Retina (tissue), 1 donor: ENCODE measurements around the gene CLN6.

Experiments
- DNase-seq: peaks from one replicate; pipeline ENCODE4 v3.0.0-alpha.2; 2016

The CLN6 gene

DNA sequence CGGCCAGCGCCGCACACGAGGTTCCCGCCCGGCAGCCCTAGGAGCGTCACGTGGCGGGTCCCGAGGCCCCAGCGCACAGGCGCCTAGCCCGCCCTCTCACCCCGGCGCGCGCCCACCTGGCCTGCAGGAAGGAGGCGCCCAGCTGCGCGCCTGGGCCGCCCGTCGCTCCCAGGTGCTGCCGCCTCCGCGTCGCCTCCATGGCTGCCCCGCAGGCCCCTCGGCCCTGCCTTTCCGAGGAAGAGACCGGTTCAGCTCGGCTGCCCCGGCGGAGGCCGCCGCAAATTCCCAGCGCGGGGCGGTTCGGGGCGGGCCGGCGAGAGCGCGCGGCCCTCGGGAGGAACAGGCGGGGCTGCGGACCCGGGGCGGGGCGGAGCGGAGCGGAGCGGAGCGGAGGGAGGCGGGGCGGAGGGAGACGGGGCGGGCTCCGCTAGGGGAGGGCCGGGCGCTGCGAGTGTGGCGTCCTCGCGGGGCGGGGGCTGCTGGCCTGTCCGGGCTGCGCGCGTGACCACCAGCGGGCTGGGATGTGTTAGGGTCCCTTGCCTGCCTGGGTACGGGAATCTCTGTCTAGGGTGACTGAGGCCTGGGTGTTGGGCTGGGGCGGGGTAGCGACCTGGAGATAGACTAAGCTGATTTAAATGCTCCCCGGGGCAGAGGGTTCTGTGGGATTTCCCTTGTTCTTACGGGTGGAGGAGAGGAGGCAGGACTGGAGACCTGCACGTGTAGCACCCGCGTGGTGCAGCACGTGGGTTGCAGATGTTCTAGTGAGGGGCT is at the start of gene CLN6:
TSS of gene CLN6 (minus strand) at position 343 of the 771 bp plus-strand sequence. CDS start at position 199, 144 bp downstream.
- peak; percentile 87 for DNase-seq

DNA sequence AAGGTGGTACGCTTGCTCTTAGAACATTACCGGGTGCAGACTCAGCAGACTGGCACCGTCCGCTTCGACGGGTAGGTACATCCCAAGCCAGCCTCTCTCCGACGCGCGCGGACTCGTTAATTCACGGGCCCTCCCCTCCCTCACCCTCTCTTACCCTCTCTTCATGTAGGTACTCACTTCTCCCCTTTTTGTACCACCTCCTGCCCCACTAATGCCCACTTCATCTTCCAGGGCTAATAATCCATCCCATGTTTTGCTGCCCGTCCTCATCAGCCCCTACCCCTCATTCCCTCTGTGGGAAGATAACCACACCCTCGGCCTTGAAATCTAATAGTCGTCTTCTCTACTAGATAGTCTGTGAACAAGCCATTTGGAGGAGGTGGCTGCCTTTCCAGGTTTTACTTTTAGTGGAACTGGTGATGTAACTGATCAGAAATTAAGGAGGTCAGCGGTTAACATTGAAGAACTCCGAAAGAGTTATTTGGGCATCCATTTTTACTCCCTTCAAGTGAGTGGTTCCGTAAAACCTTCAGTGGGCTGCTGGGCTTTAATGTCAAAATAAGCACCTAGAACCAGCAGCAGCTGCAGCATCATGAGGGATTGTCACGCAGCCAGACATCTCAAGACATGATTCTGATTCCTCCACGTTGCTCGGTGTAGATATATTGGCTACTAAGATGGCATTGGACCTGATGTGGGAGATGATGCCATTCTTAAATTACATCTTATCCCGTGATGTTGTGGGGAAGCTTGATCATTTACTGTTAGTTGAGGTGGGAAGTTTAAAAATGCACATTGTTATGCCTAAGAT is 49.3 kb upstream of the CLN6 start:
- DNase-seq, result no peak

DNA sequence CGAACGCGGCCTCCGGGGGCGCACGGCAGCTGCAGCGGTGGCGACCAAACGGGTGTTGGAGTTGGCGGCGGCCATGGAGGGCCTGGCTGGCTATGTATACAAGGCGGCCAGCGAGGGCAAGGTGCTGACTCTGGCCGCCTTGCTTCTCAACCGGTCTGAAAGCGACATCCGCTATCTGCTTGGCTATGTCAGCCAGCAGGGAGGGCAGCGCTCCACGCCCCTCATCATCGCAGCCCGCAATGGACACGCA is 48.7 kb upstream of the CLN6 start:
- DNase-seq, result no peak

- DNase-seq, result peak; percentile 98
Observed at GRCh38 chr15:68277603-68278344, 48.2 kb upstream of the CLN6 start, which contains the start of gene FEM1B. FEM1B (plus strand) TSS chr15:68277745; CDS start chr15:68278418, 673 bp downstream.

DNA sequence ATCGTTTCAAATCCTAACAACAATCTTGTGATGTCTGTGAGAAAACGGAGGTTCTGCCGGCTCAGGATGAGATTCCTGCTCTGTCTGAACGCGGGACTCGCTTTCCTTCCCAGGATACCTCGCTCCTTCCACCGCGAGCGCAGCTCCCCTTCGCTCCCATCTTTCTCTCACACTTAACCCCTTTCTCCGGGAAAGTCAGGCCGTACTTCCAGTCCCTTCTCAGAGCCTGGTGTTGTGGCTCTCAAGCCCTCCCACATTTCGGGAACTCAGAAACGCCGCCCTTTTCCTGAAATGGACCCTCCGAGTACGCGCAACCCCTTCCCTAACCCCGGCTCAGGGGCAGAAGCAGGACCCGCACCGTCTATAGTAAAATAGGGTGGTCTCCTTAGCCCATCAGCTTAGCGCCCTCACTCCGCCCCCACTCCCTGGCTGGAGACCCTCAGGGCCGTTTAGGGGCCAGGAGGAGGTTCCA is 47.6 kb upstream of the CLN6 start:
- no peak for DNase-seq

DNA sequence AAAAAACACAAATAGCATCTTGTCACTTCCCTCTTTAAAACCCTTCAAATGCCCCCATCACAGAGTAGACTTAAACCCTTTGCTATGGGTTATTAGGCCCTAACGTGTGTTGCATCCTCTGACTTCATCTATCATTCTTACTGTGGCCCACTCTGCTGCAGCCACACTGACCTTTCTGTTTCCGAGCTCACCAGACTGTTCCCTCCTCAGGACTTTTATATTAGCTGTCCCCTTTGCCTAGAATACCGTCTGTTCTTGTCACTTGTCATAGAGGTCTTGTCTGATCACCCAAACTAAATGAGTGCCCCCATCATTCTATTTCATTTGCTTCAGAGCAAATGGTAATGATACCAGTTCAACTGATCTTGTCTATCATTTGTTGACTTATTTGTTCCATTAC is 47.1 kb upstream of the CLN6 start:
- DNase-seq, result no peak

DNA sequence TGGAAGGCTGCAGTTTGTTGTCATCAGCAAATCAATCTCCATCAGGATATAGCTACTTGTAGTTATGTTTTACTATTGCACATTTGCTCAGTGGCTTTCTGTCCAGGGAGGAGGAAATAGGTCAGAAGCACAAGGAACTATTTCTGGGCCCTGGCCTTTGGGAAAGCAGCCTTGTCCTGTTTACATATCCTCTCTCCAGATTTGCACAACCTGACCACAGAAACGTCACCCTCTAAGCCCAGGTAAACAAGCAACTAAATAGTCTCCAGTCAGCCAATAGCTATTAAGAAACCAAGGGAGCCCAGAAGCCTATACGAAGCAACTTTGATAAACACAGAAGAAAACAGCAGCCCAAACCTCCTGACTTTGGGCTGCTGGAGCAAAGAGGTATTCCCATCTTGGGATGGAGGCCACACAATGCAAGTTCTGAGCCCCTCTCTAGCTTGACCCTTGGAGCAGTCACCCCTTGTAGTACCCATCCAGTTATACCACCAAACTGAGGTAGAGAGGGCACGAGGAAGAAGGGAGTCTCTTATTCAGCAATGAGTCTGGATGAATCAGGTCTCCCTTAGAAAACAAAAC is 45.7 kb upstream of the CLN6 start:
- DNase-seq, result no peak

- DNase-seq, result no peak
Observed at GRCh38 chr15:68274201-68274848, 44.8 kb upstream of the CLN6 start.

DNA sequence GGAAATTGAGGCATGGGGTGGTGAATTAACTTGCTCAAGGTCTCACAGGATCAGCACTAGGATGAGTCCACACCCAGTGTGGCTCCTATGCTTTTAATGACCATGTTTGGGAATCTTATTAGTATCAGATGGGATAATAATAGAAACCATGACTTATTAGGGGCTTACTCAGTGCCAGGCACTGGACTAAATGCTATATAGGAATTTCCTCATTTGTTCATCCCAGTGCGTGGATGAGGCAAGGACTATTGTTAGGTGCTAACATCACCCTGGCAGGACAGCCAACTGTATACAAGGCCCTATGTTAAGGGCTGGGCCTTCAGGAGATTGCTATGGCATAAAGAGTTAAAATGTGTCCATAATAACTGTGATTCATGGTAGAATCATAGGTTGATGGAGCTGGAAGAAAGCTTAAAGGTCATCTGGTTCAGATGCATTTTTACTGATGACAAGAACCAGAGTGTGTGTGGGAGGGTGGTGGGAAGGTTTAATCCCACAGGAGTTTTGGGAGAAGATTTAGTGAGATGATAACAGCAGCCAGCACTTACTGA is 43.3 kb upstream of the CLN6 start:
- no peak for DNase-seq

DNA sequence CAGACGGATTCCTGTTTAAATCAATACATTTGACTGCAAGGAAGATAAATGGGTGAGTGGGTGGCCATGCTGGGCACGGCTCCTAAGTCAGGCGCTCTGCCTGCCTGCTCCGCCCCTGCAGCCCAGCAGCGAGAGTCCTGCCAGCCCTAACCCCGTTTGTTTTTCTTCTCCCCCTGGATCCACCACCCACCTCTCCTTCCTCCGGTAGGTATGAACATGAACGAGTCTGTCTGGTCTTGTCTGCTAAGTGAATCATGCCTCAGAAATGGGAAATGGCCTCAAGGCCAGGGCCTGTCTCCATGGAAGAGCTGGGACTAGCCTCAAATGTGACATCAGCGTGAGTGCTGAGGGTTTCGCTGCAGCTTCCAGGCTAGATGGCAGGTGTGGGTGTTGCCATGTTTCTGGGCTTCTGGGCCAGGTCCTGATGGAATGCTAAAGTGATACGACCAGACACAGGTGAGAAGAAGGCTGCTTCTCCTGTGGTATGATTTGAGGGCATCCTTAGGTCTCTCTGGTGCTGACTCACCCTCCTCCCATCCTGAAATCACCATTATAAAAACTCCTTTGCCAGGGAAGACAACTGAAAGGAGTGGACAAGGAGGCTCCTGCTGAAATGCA is 42.4 kb upstream of the CLN6 start:
- DNase-seq, result no peak

DNA sequence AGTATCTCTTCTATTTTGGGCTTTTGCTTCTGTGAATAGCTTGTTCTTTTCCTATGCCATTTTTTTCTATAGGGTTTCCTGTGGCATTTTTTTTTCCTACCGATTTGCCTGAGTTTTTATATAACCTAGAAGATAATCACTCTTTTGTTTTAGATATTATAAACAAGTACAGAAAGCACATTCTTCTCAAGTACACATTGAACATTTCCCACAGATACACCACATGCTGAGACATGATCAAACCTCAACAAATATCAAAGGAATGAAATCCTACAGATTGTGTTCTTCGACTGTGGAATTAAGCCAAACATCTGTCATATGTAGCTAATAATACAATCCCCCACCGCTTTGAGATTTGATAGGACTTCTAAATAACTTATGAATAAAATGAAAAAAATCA is 38.9 kb upstream of the CLN6 start:
- no peak for DNase-seq

DNA sequence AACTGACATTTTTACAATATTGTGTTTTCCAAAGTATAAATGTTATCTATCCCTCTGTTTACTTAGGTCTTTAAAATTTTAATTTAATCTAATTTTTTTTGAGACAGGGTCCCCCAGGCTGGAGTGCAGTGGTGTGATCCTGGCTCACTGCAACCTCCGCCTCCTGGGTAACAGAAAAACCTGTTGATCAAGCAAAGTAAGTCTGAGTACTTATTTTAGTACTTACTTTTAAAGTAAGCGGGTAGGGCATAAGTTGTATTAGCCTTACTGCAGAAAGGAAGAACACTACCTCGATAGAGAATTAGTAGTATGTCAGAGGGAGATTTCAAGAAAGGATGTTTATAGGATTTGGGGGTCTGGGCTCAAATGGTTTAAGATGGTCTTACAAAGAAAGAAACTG is 36.1 kb upstream of the CLN6 start:
- DNase-seq, result no peak

- DNase-seq, result no peak
Observed at GRCh38 chr15:68265081-68265480, 35.6 kb upstream of the CLN6 start.

DNA sequence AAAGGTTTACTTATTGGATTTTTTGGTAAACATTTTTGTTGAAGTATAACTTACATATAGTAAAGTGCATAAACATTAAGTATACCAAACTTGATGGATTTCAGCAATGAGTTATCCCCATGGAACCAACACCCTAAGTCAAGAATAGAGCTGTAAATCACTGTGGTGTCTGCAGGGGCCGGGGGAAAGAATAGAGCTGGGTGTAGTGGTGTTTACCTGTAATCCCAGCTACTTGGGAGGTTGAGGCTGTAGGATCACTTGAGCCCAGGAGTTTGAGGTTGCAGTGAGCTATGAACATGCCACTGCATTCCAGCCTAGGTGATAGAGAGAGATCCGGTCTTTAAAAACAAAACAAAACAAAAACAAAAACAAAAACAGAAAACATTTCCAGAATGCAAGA is 34.8 kb upstream of the CLN6 start:
- no peak for DNase-seq

DNA sequence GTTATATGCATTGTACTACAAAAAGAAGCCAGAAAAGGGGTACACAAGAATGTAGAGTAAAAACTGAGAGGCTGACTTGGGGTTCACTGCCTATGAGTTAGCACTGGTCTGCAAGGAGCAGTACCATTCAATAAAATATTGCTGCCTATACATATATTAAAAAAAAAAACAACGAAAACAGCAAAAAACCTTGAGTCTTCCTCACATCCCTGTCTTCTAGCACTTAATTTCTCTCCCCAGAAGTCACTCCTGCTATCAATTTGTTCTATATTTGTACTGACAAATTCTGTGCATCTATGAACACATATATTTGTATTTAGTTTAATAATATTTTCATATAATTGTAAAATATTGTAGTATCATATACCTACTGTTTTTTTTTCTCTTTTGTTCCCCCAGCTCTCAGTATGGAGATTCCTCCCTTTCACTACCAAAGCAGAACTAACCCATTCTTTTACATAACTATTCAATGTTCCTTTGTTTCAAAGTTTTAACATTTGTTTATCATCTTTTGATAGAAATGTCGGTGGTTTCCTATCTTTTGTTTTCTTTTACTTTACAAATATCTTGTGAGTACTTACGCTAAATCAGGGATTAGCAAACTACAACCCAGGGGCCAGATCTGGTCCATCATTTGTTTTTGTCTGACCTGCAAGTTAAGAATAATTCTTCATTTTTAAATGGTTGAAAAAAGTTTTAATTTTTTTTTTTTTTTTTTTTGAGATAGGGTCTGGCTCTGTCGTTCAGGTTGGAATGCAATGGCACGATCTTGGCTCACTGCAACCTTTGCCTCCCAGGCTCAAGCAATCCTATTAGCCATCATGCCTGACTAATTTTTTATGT is 33.2 kb upstream of the CLN6 start:
- no peak for DNase-seq

- DNase-seq, result no peak
Observed at GRCh38 chr15:68261980-68262379, 32.5 kb upstream of the CLN6 start.

DNA sequence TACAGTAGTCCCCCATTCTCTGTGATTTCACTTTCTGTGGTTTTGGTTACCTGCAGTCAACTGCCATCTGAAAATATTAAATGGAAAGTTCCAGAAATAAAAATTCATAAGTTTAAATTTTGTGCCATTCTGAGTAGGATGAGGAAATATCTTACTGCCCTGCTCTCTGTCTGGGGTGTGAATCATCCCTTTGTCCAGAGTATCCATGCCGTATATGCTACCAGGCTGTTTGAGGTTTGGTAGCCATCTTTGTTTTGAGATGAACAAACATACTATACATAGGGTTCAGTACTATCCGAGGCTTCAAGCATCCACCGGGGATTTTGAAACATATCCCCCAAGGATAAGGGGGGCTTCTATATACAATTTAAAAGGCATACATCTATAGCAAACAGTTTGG is 31.7 kb upstream of the CLN6 start:
- DNase-seq, result no peak

DNA sequence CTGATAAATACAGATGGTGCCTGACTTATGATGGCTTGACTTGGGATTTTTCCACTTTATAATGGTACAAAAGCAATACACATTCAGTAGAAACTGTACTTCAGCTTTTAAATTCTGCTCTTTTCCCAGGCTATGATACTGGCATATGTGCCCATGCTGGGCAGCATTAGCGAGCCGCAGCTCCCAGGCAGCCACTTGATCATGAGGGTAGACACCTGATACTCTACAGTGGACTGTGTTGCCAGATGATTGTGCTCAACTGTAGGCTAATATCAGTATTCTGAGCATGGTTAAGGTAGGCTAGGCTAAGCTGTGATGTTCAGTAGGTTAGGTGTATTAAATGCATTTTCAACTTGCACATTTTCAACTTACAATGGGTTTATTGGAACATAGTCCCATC is 30.4 kb upstream of the CLN6 start:
- no peak for DNase-seq

DNA sequence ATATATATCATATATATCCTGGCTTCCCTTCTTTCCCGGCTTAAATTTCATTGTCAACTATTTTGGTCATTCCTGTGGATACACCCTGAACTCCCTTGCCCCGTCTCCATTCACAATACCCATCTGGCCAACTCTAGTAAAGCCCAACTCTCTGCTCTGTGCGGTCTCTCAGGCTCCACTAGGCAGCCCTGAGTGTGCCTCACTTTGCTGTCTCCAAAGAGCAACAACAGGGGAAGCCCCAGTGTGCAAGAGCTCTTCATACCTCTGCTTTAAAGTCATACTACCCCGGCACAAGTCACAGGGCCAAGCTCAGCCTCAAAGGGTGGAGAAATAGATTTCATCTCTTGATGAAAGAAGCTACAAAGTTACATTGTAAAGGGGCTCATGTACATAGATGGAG is 29.2 kb upstream of the CLN6 start:
- no peak for DNase-seq

DNA sequence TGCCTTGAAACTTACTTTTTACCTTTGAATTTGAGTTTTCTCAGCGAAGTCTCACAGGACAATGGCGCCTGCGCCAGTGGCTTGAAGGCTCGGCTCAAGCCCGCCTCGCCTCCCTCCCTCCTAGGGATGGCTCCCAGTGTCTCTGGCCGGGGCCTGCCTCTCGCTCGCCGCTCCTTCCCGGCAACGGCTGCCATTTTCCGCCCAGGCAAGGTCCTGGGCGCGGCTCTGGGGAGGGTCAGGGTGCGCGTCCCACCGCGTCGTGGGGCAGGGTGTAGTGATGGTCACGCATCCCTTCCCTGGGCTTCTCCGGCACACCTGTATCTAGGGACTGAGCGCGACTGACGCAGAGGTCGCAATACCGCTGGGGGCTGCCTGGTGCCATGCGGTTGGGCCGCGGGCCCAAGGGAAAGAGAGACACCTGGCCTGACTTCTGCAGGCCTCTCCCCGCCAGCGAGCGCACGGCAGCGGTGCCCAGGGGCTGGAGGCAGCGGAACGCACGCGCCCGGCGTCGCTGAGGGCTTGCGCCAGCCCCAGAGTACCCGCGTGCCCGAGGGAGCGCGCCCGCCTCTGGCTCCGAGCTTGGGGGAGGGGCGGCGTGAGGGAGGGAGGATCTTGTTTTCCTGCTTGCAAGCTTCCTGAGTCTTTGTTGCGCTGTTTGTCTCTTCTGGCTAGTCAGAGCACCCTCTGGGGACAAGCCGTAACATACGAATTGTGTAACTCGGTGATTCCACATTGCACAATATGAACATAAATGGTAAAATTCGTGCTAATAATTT is 27.3 kb upstream of the CLN6 start:
- DNase-seq, result peak; percentile 98
